ENCODE data around the gene CUL9.

CUL9 gene

GRCh38 chr6:43265564-43265963 lies 83.6 kb downstream of the CUL9 start:
- TF ChIP-seq, protein P1, sequence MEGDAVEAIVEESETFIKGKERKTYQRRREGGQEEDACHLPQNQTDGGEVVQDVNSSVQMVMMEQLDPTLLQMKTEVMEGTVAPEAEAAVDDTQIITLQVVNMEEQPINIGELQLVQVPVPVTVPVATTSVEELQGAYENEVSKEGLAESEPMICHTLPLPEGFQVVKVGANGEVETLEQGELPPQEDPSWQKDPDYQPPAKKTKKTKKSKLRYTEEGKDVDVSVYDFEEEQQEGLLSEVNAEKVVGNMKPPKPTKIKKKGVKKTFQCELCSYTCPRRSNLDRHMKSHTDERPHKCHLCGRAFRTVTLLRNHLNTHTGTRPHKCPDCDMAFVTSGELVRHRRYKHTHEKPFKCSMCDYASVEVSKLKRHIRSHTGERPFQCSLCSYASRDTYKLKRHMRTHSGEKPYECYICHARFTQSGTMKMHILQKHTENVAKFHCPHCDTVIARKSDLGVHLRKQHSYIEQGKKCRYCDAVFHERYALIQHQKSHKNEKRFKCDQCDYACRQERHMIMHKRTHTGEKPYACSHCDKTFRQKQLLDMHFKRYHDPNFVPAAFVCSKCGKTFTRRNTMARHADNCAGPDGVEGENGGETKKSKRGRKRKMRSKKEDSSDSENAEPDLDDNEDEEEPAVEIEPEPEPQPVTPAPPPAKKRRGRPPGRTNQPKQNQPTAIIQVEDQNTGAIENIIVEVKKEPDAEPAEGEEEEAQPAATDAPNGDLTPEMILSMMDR (IDR thresholded peaks at IDR 0.05; ENCODE audit: insufficient read depth, low read depth, low read length, missing control alignments), result no peak
- DNase-seq (ENCODE audit: low read depth), result no peak
- no peak overlapping the region for H3K4me3 ChIP-seq (ENCODE audit: low read depth, low read length)

- TF ChIP-seq, protein P1 (IDR thresholded peaks at IDR 0.05; ENCODE audit: insufficient read depth, low read depth, low read length, missing control alignments), result no peak
- DNase-seq (ENCODE audit: low read depth), result no peak
- no peak overlapping the region for H3K4me3 ChIP-seq (ENCODE audit: low read depth, low read length)
Measured at GRCh38 chr6:43267619-43268354, 85.8 kb downstream of the CUL9 start.

- no peak overlapping the region for H3K4me3 ChIP-seq (ENCODE audit: low read depth, low read length)
- TF ChIP-seq, protein P1 (IDR thresholded peaks at IDR 0.05; ENCODE audit: insufficient read depth, low read depth, low read length, missing control alignments), result no peak
- no peak for DNase-seq (ENCODE audit: low read depth)
Measured at GRCh38 chr6:43268355-43268700, 86.3 kb downstream of the CUL9 start.

- no peak for DNase-seq (ENCODE audit: low read depth)
- TF ChIP-seq, protein P1 (IDR thresholded peaks at IDR 0.05; ENCODE audit: insufficient read depth, low read depth, low read length, missing control alignments), result no peak
- no peak overlapping the region for H3K4me3 ChIP-seq (ENCODE audit: low read depth, low read length)
Measured at GRCh38 chr6:43268782-43269272, 86.8 kb downstream of the CUL9 start.

- DNase-seq (ENCODE audit: low read depth), result no peak
- TF ChIP-seq, protein P1 (IDR thresholded peaks at IDR 0.05; ENCODE audit: insufficient read depth, low read depth, low read length, missing control alignments), result no peak
- peak overlapping the region; percentile 11; the same call in 1 of the 2 replicates for H3K4me3 ChIP-seq (ENCODE audit: low read depth, low read length)
Measured at GRCh38 chr6:43269273-43270007, 87.4 kb downstream of the CUL9 start.

- DNase-seq (ENCODE audit: low read depth), result peak; percentile 47
- H3K4me3 ChIP-seq (ENCODE audit: low read depth, low read length), result no peak overlapping the region
- TF ChIP-seq, protein P1 (IDR thresholded peaks at IDR 0.05; ENCODE audit: insufficient read depth, low read depth, low read length, missing control alignments), result no peak
Measured at GRCh38 chr6:43271103-43271815, 89.3 kb downstream of the CUL9 start.

All from GM12865 (cell line).